Measurements from ENCODE around the gene ACAA2. TPM values are rescaled to one million over a fixed set of nuclear protein-coding genes. Genes with fewer than 3 reads are reported as not detected.

ACAA2 gene
- total RNA-seq, 6 experiments from 2014 or later = 312 to 644 (median 421) TPM

- 62% methylated on average over 6 of the region's 8 CpGs for WGBS (ENCODE audit: insufficient coverage, low coverage, low lambda C conversion rate, missing lambda C conversion rate)
- intact Hi-C loops (cut with DNase I) = no loop called here
- DNase-seq (no peak), ATAC-seq (no peak)
- Histone ChIP-seq H3K9me3 (no peaks in the 10 kb centered on the region), H3K27me3 (no peaks in the 10 kb centered on the region), H3K27ac (no peak overlapping the region), H3K4me3 (no peak overlapping the region), H3K36me3 (no peaks in the 10 kb centered on the region), H3K4me1 (peaks cover 0 to 9% (median 0%) of the 10 kb centered on the region in 4 donors)
- TF ChIP-seq POLR2A (IDR thresholded peaks at IDR 0.05) (no peak), CTCF (IDR thresholded peaks at IDR 0.05) (no peak)
Measured at GRCh38 chr18:49751427-49752094, 61.8 kb downstream of the ACAA2 start.

GRCh38 chr18:49749563-49749962 is 63.8 kb downstream of the ACAA2 start:
- H3K27ac ChIP-seq = no peak overlapping the region
- no peak overlapping the region for H3K4me3 ChIP-seq
- DNase-seq = no peak
- no peak for ATAC-seq
- TF ChIP-seq POLR2A (IDR thresholded peaks at IDR 0.05) = no peak
- H3K36me3 ChIP-seq = no peaks in the 10 kb centered on the region
- intact Hi-C loops (cut with DNase I) = no loop called here
- no peaks in the 10 kb centered on the region for H3K9me3 ChIP-seq
- peaks cover 0 to 7% (median 2%) of the 10 kb centered on the region in 4 donors for H3K4me1 ChIP-seq
- H3K27me3 ChIP-seq = no peaks in the 10 kb centered on the region
- 73% methylated on average over 8 of the region's 8 CpGs for WGBS (ENCODE audit: insufficient coverage, low coverage, low lambda C conversion rate, missing lambda C conversion rate)

GRCh38 chr18:49747876-49748275 is 65.5 kb downstream of the ACAA2 start:
- Histone ChIP-seq H3K9me3 (no peaks in the 10 kb centered on the region), H3K36me3 (no peaks in the 10 kb centered on the region), H3K4me3 (no peak overlapping the region), H3K27ac (no peak overlapping the region), H3K27me3 (no peaks in the 10 kb centered on the region), H3K4me1 (peaks cover 0 to 7% (median 2%) of the 10 kb centered on the region in 4 donors)
- WGBS (ENCODE audit: insufficient coverage, low coverage, low lambda C conversion rate, missing lambda C conversion rate) = 89% methylated on average over 5 of the region's 5 CpGs
- ATAC-seq (peak in 3 of 4 donors; percentile 10 to 48 (median 39)), DNase-seq (no peak)
- TF ChIP-seq CTCF (IDR thresholded peaks at IDR 0.05) (no peak), POLR2A (IDR thresholded peaks at IDR 0.05) (no peak)
- intact Hi-C loops (cut with DNase I) = no loop called here

- no peaks in the 10 kb centered on the region for H3K36me3 ChIP-seq
- H3K27me3 ChIP-seq = no peaks in the 10 kb centered on the region
- H3K27ac ChIP-seq = no peak overlapping the region
- TF ChIP-seq CTCF (IDR thresholded peaks at IDR 0.05) = no peak
- no peak for TF ChIP-seq POLR2A (IDR thresholded peaks at IDR 0.05)
- peaks cover 0 to 7% (median 2%) of the 10 kb centered on the region in 4 donors for H3K4me1 ChIP-seq
- DNase-seq (peak in 1 of 3 donors; percentile 58), ATAC-seq (peak; percentile 89 to 95 (median 94))
- intact Hi-C loops (cut with DNase I) = no loop called here
- no peaks in the 10 kb centered on the region for H3K9me3 ChIP-seq
- 14% methylated on average over 1 of the region's 11 CpGs for WGBS (ENCODE audit: insufficient coverage, low coverage, low lambda C conversion rate, missing lambda C conversion rate)
- H3K4me3 ChIP-seq = no peak overlapping the region
Measured at GRCh38 chr18:49745045-49746014, 68.0 kb downstream of the ACAA2 start.
